A549 (cell line): Measurements from ENCODE around the gene NEK5. TPM values are rescaled to one million over a fixed set of nuclear protein-coding genes. Genes with fewer than 3 reads are reported as not detected.

Experiments used
- ATAC-seq, 2 experiments: fragments of 200-7000 bp in 1 of 2; fragments of >200 bp in 1 of 2; cut with Nextera tagmentation in 1 of 2; cut with Tn5 transposase in 1 of 2; 3 replicates each; pipeline versions ENCODE4 v1.8.0 to v1.9.1; 2018 to 2020; ENCODE audit warnings: mild to moderate bottlenecking in 1 of 2, moderate library complexity in 1 of 2
- CTCF ChIA-PET: fragments of 300-600 bp; sonication (Branson Sonifier 250); formaldehyde crosslinking; extraction: SDS; loops from one replicate; lab custom pipeline; 2021; ENCODE audit warnings: antibody characterized with exemption, inconsistent platforms; lab: Yijun Ruan, JAX
- POLR2A ChIA-PET: fragments of 350-600 bp; formaldehyde crosslinking; extraction: SDS; loops from one replicate; lab custom pipeline; 2021; ENCODE audit warnings: antibody characterized with exemption, inconsistent platforms; lab: Yijun Ruan, JAX
- DNase-seq, 2 experiments: peaks; one replicate each; pipeline versions ENCODE4 v3.0.0 to v3.0.0-alpha.2; 2011 to 2016; ENCODE audit warnings: low read depth in 1 of 2, low spot score in 1 of 2
- FAIRE-seq: peaks from 2 replicates; lab custom pipeline; 2011; peaks lifted over from hg19 to GRCh38; lab: Jason Lieb, UNC
- H3K27ac ChIP-seq, 2 experiments: fragments of >200 bp; sonication (Bioruptor Twin); formaldehyde crosslinking; 3 replicates each; pipeline ENCODE4 v1.5.1; 2016 to 2017
- H3K4me1 ChIP-seq: fragments of >200 bp; sonication (Bioruptor Twin); formaldehyde crosslinking; 3 replicates; pipeline ENCODE4 v1.6.1; 2016
- H3K4me2 ChIP-seq: fragments of >200 bp; sonication (Bioruptor Twin); formaldehyde crosslinking; 3 replicates; pipeline ENCODE4 v1.6.1; 2016
- H3K4me3 ChIP-seq: fragments of >200 bp; sonication (Bioruptor Twin); formaldehyde crosslinking; 3 replicates; pipeline ENCODE4 v1.5.1; 2016
- H3K9me3 ChIP-seq: fragments of >200 bp; sonication (Bioruptor Twin); formaldehyde crosslinking; 3 replicates; pipeline ENCODE4 v1.6.1; 2016
- BHLHE40 ChIP-seq: IDR thresholded peaks from 2 replicates; pipeline ENCODE4 v1.6.1; 2012; ENCODE audit warnings: low read depth, low read length, inconsistent platforms
- CBX8 ChIP-seq: fragments of 200-600 bp; sonication (generic); IDR thresholded peaks from 2 replicates; pipeline ENCODE4 v1.6.1; 2016
- CHD2 ChIP-seq: fragments of 150-350 bp; IDR thresholded peaks from 2 replicates; pipeline ENCODE4 v1.6.1; 2014; ENCODE audit warnings: low read length; ENCODE audit not compliant: partially characterized antibody
- EHF ChIP-seq: fragments of 250-450 bp; sonication (Bioruptor Pico); IDR thresholded peaks from 2 replicates; pipeline ENCODE4 v1.5.0; 2020; ENCODE audit warnings: mild to moderate bottlenecking
- FOSL2 ChIP-seq, 2 experiments: fragments of 450-650 bp in 1 of 2; fragments of >200 bp in 1 of 2; sonication (Bioruptor Twin) in 1 of 2; formaldehyde crosslinking; IDR thresholded peaks; 2 replicates each; pipeline versions ENCODE4 v1.5.0 to v1.6.1; 2016 to 2020; ENCODE audit warnings: mild to moderate bottlenecking in 1 of 2, moderate library complexity in 1 of 2
- GATA3 ChIP-seq: IDR thresholded peaks from 2 replicates; pipeline ENCODE4 v1.6.1; 2012; ENCODE audit warnings: borderline replicate concordance
- HDAC2 ChIP-seq: fragments of 200-600 bp; sonication (generic); IDR thresholded peaks from 2 replicates; pipeline ENCODE4 v1.6.1; 2016
- HMGXB4 ChIP-seq: fragments of 250-450 bp; sonication (Bioruptor Pico); IDR thresholded peaks from 2 replicates; pipeline ENCODE4 v1.5.0; 2021; ENCODE audit warnings: mild to moderate bottlenecking, moderate library complexity, borderline replicate concordance
- MAFK ChIP-seq: fragments of 450-650 bp; IDR thresholded peaks from 2 replicates; pipeline ENCODE4 v1.6.1; 2014; ENCODE audit not compliant: partially characterized antibody
- MAX ChIP-seq: IDR thresholded peaks from 2 replicates; pipeline ENCODE4 v1.6.1; 2012
- MAZ ChIP-seq: fragments of 150-350 bp; IDR thresholded peaks from 2 replicates; pipeline ENCODE4 v1.6.1; 2014; ENCODE audit warnings: antibody characterized with exemption, low read depth, low read length, borderline replicate concordance
- MYC ChIP-seq: IDR thresholded peaks from 2 replicates; pipeline ENCODE4 v1.6.1; 2012; ENCODE audit warnings: mild to moderate bottlenecking, inconsistent platforms, low read length, improper control_type of control experiment, borderline replicate concordance
- NFE2L2 ChIP-seq: fragments of 150-350 bp; conservative IDR thresholded peaks from 2 replicates; pipeline ENCODE4 v1.6.1; 2014; ENCODE audit warnings: low read length
- NPAS2 ChIP-seq: fragments of 250-450 bp; sonication (Bioruptor Pico); IDR thresholded peaks from 2 replicates; pipeline ENCODE4 v1.8.0; 2022; ENCODE audit warnings: mild to moderate bottlenecking, moderate library complexity, borderline replicate concordance
- PBX3 ChIP-seq: IDR thresholded peaks from 2 replicates; pipeline ENCODE4 v1.6.1; 2012
- POLR2A ChIP-seq: IDR thresholded peaks from 2 replicates; pipeline ENCODE4 v1.6.1; 2012; ENCODE audit warnings: mild to moderate bottlenecking, low read length
- RAD21 ChIP-seq, 2 experiments: fragments of >200 bp in 1 of 2; sonication (Bioruptor Twin) in 1 of 2; formaldehyde crosslinking in 1 of 2; IDR thresholded peaks in 1 of 2; conservative IDR thresholded peaks in 1 of 2; 2 replicates in 1 of 2; 3 replicates in 1 of 2; pipeline ENCODE4 v1.6.1; 2012 to 2018; ENCODE audit warnings: inconsistent platforms in 1 of 2
- RCOR1 ChIP-seq: fragments of 150-350 bp; IDR thresholded peaks from 2 replicates; pipeline ENCODE4 v1.6.1; 2014; ENCODE audit warnings: antibody characterized with exemption, low read length, low read depth
- RFX5 ChIP-seq: fragments of 450-650 bp; IDR thresholded peaks from 2 replicates; pipeline ENCODE4 v1.7.1; 2014; ENCODE audit warnings: antibody characterized with exemption, mild to moderate bottlenecking, moderate library complexity
- TP53 ChIP-seq: fragments of 250-450 bp; sonication (Bioruptor Pico); IDR thresholded peaks from 2 replicates; pipeline ENCODE4 v1.5.0; 2021; ENCODE audit warnings: mild to moderate bottlenecking, moderate library complexity
- ZC3H11A ChIP-seq: fragments of 450-650 bp; IDR thresholded peaks from 2 replicates; pipeline ENCODE4 v1.6.1; 2014; ENCODE audit warnings: antibody characterized with exemption, mild to moderate bottlenecking
- WGBS: methylation state at CpG from one replicate; pipeline ENCODE4 v1.1.6; 2017; ENCODE audit errors: missing lambda C conversion rate; 5-methylcytosine and 5-hydroxymethylcytosine counted together
- polyA plus RNA-seq, 4 experiments: library from polyadenylated mRNA; depleted of rRNA in 3 of 4; stranded (reverse); fragments of >200 nt; fragmentation: RNase III in 1 of 4; extraction: RNeasy Plus Mini Kit Qiagen cat#74134 plus additional on column Dnase treatment in 1 of 4; gene quantifications; 2 replicates in 3 of 4; 3 replicates in 1 of 4; pipeline ENCODE4 v1.2.3, GENCODE V29; 2011 to 2017

The NEK5 gene
- polyA plus RNA-seq, 2 of the 4 experiments (the other 2 are of a cell fraction) = 0.08 to 0.23 TPM

- TF ChIP-seq POLR2A = peak; percentile 78
- TF ChIP-seq GATA3 = no peak
- peak; percentile 42; the same call in 1 of the 2 replicates for TF ChIP-seq RFX5
- TF ChIP-seq HDAC2 = 0 out of 2 replicates have a peak, but pooled peaks have one; percentile 15
- TF ChIP-seq MAFK = no peak
- TF ChIP-seq HMGXB4 (CRISPR knock-in tag) = no peak
- no peak for TF ChIP-seq CBX8
- TF ChIP-seq MAX = peak; percentile 33; the same call in 1 of the 2 replicates
- TF ChIP-seq MYC = no peak
- TF ChIP-seq RCOR1 = no peak
- TF ChIP-seq NPAS2 (CRISPR knock-in tag) = no peak
- no peak for TF ChIP-seq RAD21 (conservative IDR thresholded peaks at IDR 0.05 in 1 of 2, IDR thresholded peaks at IDR 0.05 in 1 of 2)
- TF ChIP-seq CHD2 = peak; percentile 43
- TF ChIP-seq BHLHE40 = no peak
These were observed 117.0 kb downstream of the NEK5 start, which contains the start of gene ALG11 (continued) for GRCh38 chr13:52011632-52012511.

- Histone ChIP-seq H3K4me1 (peaks cover 10% of the 10 kb centered on the region; the same call in 1 of the 3 replicates), H3K9me3 (no peaks in the 10 kb centered on the region)
- DNase-seq = peak; percentile 5 to 31
- no peak for FAIRE-seq
- WGBS = 43% methylated on average over 19 of the region's 46 CpGs
- TF ChIP-seq EHF (CRISPR knock-in tag) (no peak), TP53 (CRISPR knock-in tag) (no peak), RAD21 (conservative IDR thresholded peaks at IDR 0.05 in 1 of 2, IDR thresholded peaks at IDR 0.05 in 1 of 2) (no peak), FOSL2 (IDR thresholded peaks at IDR 0.05) (no peak), FOSL2 (CRISPR knock-in tag; IDR thresholded peaks at IDR 0.05) (no peak), PBX3 (no peak), ZC3H11A (no peak), MAZ (no peak), MYC (no peak), NFE2L2 (no peak), GATA3 (no peak)
- TF ChIP-seq, all 56 proteins: peak for 0
- POLR2A ChIA-PET = no interaction called here
- peak; percentile 43 to 60 for ATAC-seq
- CTCF ChIA-PET = no interaction called here
- peak within 1 kb of the TSS; percentile 96 for H3K4me2 ChIP-seq
- H3K4me3 ChIP-seq = peak within 1 kb of the TSS; percentile 95
- peak within 1 kb of the TSS; percentile 79 to 89 for H3K27ac ChIP-seq
These were observed 117.8 kb downstream of the NEK5 start, which contains the start of gene ATP7B for GRCh38 chr13:52010890-52011631. Gene ATP7B (minus strand): TSS chr13:52011450. CDS start chr13:52011337, 113 bp downstream.
